ENCODE results near the gene RBMY1B. TPM values are rescaled to one million over a fixed set of nuclear protein-coding genes. Genes with fewer than 3 reads are reported as not detected.
"Not testable (repeated sequence)": the region's sequence is repeated elsewhere in the genome, so short reads cannot be mapped to it uniquely, and the experiment has no call there.

RBMY1B gene
- not detected in 2 replicates for total RNA-seq
- not detected in 2 replicates for polyA plus RNA-seq

GRCh38 chrY:21511038-21511437 is at the start of gene RBMY1B:
TSS of gene RBMY1B (plus strand) at chrY:21511338. CDS start at chrY:21513351, 2,013 bp downstream.
- not testable (repeated sequence) for H3K36me3 ChIP-seq; H3K4me1 ChIP-seq (ENCODE audit: low read depth); H3K27me3 ChIP-seq; DNase-seq (ENCODE audit: low read depth in 1 of 2, low spot score in 1 of 2); H3K27ac ChIP-seq; H3K4me3 ChIP-seq; H3K9me3 ChIP-seq (ENCODE audit: low read depth)

GRCh38 chrY:21462915-21463314 is 48.2 kb upstream of the RBMY1B start:
- H3K4me3 ChIP-seq; H3K9me3 ChIP-seq (ENCODE audit: low read depth); DNase-seq (ENCODE audit: low read depth in 1 of 2, low spot score in 1 of 2); H3K27ac ChIP-seq; H3K27me3 ChIP-seq; H3K4me1 ChIP-seq (ENCODE audit: low read depth); H3K36me3 ChIP-seq: not testable (repeated sequence)

- Histone ChIP-seq H3K9me3 (ENCODE audit: low read depth) (no peaks in the 10 kb centered on the region), H3K27ac (no peak overlapping the region), H3K36me3 (no peaks in the 10 kb centered on the region), H3K4me1 (ENCODE audit: low read depth) (no peaks in the 10 kb centered on the region), H3K4me3 (no peak overlapping the region), H3K27me3 (no peaks in the 10 kb centered on the region)
- TF ChIP-seq CTCF (IDR thresholded peaks at IDR 0.05; ENCODE audit: low read depth, low read length): no peak
- DNase-seq (ENCODE audit: low read depth in 1 of 2, low spot score in 1 of 2): no peak
Measured at GRCh38 chrY:21482967-21483366, 28.2 kb upstream of the RBMY1B start.

- H3K9me3 ChIP-seq (ENCODE audit: low read depth); H3K4me3 ChIP-seq; H3K27me3 ChIP-seq; DNase-seq (ENCODE audit: low read depth in 1 of 2, low spot score in 1 of 2); H3K27ac ChIP-seq; H3K36me3 ChIP-seq; H3K4me1 ChIP-seq (ENCODE audit: low read depth): not testable (repeated sequence)
Measured at GRCh38 chrY:21534579-21534978, 23.4 kb downstream of the RBMY1B start, which contains the start of gene RBMY1A1. TSS of gene RBMY1A1 (plus strand) at chrY:21534879. CDS start at chrY:21536892, 2,013 bp downstream.

GRCh38 chrY:21559316-21559984 is 48.3 kb downstream of the RBMY1B start:
- not testable (repeated sequence) for H3K9me3 ChIP-seq (ENCODE audit: low read depth); H3K27ac ChIP-seq; H3K4me1 ChIP-seq (ENCODE audit: low read depth); DNase-seq (ENCODE audit: low read depth in 1 of 2, low spot score in 1 of 2); H3K27me3 ChIP-seq; H3K4me3 ChIP-seq; H3K36me3 ChIP-seq

Other genes with a start within 250 kb of the RBMY1B start
- not detected in 2 replicates for gene RBMY1A1, start 23.5 kb downstream of the RBMY1B start, total RNA-seq
- not detected in 2 replicates for gene RBMY1A1, start 23.5 kb downstream of the RBMY1B start, polyA plus RNA-seq

Data from cardiac muscle cell (in vitro differentiated cells and primary cell).